Activated T-helper 1 cell treated with Interleukin-2 at 50 U/mL for 16 hours (primary cell): ENCODE measurements around the gene TEK.

Source experiments
- DNase-seq: peaks from one replicate; pipeline ENCODE4 v3.0.0-alpha.2; 2020; ENCODE audit warnings: low read depth

TEK gene

GRCh38 chr9:27124151-27124550 is 15.1 kb downstream of the TEK start:
- no peak for DNase-seq

- DNase-seq = no peak
Observed at GRCh38 chr9:27125030-27125429, 16.0 kb downstream of the TEK start.

DNA sequence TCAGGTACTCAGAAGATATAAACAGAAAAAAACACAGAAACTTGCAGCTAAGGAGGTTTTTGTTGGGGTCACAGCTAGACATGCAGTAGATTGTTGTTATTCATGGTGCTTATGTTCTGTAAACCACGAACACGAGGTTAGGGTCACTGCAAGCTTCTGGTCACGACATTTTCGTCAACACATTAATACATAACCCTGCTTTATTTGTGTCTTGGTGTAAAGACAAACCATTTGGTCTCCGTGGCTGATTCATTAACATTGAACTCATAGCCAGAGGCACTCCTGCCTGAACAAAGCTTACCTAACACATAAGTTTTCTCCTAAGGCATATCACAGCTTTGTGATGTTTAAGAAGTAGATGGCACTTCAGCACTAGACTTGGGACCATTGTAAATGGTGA is 16.9 kb downstream of the TEK start:
- no peak for DNase-seq

- DNase-seq = no peak
Observed at GRCh38 chr9:27126670-27127069, 17.6 kb downstream of the TEK start.

GRCh38 chr9:27129221-27129620 is 20.2 kb downstream of the TEK start:
- no peak for DNase-seq

DNA sequence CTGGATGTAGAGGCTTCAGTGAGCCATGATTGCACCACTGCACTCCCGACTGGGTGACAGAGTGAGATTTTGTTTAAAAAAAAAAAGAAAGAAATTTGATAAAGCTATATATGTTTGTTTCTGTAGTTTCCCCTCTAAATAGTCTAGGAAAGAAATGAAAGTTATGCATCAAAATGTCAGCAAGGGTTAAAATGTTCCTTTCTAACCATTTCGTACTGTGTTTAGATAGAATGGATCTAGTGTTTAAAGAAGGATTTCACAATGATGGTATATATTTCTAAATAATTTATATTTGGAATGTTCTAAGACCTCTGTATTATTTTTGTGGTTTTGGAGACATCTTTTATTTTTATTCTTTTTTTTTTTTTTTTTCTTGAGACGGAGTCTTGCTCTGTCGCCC is 22.7 kb downstream of the TEK start:
- no peak for DNase-seq

GRCh38 chr9:27133817-27134216 is 24.8 kb downstream of the TEK start:
- DNase-seq = no peak

GRCh38 chr9:27142299-27142930 is 33.4 kb downstream of the TEK start:
- no peak for DNase-seq

DNA sequence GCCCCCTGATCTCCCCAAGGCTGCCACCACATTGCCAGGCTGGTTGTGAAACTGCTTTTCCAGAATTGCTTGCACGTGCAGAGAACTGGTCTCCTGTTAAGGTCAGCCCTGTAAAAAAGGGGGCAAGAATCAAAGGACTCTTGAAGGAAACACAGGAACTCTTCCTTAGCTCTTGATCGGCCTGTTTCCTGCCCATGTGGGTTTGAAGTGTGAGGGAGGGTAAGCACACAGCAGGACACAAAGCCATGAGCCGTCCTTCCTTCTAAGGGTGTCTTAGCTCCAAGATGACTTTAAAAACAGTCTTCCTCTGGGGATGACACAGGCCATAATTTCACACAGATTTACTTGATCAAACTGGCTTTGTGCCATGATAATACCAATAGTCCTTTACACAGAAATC is 36.1 kb downstream of the TEK start:
- no peak for DNase-seq

DNA sequence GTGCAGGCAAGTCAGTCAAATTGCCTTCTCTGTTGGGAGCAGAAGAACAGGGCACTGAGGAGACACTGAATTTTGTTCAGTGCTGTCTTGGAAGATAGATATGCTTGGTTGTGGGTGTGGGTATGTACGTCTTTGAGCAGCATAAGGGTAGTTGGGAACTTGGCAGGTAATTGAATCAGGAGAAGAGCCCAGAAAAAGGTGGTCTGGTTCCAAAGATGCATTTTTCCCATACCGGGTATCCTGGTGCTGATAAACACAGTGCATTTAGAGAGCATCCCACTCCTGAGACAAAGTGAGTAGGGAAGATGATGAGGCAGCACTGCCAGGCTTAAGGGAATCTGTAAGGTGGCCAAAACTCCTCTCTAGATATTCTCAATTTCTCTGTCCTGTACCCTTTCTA is 40.6 kb downstream of the TEK start:
- DNase-seq = no peak

DNA sequence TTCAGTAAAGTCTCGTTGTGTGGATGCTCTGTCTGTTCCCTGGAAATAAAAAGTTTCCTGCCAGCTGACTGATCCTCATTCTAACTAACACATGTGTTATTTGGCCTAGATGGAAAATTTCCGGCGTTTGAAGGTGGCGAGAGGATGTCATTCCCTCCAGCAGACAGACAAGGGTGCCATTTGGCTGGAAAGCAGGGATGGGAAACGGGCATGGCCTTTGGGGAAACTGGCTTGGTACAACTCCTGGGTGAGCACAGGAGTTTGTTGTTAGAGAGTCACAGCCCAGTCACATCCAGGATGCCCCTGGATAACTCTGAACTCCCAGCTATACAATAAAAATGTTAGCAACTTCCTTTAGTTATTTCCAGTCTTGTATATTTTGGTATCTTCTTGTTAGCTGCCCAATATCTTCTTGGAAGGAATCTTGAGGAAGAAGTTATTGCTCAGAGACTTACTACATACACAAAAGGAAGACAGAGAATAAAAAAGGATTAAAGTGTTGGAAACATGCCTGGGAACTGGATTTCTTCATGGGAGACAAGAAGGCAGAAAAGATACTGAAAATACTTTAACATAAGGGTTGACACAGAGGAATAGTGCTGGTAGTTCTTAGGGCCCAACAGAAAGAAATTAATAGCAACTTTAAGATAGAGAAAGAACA is 41.9 kb downstream of the TEK start:
- no peak for DNase-seq

DNA sequence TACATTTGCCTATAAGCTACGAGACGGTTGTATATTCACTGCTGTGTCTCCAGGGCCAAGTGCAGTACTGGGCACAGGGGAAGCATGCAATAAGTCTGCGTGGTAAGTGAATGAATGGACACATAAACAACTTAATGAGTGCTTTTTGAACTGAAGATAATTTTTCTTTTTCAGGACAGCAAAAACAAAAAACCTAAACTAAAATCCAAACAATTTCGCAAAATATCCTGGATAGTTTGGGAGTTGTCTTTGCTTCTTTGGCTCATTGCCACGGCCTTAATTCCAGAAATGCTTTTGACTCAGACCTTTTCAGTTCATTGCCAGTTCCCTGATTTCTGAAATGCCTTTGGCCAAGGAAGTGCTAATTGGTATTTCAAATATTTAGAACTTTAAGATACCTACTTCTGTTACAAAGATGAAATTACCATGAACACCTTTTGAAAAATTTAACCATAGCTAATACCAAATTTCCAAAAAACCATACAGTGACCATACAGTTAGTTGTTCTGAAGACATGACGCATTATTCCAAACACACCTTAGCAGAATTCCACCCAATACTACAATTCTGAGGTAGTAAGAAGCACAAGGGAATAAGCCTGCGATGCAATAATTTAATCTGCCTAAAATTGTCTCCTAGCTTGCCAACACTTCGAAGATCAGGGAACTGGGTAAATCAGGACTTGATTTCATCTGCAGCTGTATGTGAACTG is 42.8 kb downstream of the TEK start:
- no peak for DNase-seq

DNA sequence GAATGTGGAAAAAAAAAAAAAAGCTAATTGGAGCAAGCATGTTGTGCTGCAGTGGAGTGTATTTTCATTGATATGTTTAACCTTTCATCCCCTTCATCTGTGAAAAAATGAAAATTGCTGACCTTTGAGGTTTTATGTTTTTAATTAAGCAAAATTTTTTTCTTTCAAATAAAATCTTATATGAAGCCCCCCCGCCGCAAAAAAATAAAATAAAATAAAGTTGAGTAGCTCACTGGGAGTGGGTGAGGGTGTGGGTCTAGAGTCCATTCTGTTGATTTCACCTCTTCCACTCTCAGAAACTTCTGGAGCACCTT is 43.3 kb downstream of the TEK start:
- DNase-seq = no peak

GRCh38 chr9:27154908-27155307 is 45.9 kb downstream of the TEK start:
- no peak for DNase-seq

DNA sequence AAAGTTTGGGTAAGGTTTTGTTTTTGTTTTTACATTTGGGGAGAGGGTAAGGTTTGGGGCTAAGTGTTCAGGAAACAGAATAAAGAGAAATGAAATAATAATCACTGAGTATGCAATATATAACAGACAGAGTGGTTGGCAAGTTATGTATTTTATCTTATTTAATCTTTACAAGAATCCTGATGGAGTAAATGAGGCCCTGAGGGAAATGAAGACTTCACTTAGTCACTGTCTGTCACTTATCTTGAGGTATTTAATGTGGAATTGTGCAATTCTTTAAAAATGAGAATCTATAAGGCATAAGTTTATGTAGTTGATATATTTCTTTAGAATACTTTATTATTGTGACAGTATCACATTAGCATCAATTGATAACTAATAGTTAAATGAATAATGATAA is 48.1 kb downstream of the TEK start:
- DNase-seq = no peak

DNA sequence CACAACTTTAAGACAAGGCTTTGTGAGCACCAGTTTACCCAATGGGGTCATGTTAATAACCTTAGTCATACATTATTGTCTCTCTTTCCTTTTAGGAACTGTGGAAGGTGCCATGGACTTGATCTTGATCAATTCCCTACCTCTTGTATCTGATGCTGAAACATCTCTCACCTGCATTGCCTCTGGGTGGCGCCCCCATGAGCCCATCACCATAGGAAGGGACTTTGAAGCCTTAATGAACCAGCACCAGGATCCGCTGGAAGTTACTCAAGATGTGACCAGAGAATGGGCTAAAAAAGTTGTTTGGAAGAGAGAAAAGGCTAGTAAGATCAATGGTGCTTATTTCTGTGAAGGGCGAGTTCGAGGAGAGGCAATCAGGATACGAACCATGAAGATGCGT is 48.7 kb downstream of the TEK start:
- DNase-seq = no peak

DNA sequence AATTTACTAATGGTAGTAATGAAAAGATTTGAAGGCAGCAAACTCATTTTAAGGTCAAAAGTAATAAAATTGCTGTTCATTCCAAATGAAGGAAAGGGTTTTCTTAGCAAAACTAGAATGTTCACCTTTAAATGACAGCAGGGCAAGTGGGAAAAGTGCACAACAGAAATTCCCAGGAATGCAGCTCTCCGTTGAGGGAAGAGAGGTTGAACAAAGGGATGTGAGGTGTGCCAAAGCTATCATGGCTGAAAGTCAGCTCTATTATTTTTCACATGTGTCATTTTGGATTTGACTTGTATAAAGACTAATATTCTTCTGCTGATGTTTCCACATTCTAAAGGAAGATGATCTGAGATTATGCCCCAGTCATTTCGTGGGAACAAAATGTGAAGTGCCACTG is 51.6 kb downstream of the TEK start:
- DNase-seq = no peak

GRCh38 chr9:27162045-27162444 is 53.0 kb downstream of the TEK start:
- DNase-seq = no peak

DNA sequence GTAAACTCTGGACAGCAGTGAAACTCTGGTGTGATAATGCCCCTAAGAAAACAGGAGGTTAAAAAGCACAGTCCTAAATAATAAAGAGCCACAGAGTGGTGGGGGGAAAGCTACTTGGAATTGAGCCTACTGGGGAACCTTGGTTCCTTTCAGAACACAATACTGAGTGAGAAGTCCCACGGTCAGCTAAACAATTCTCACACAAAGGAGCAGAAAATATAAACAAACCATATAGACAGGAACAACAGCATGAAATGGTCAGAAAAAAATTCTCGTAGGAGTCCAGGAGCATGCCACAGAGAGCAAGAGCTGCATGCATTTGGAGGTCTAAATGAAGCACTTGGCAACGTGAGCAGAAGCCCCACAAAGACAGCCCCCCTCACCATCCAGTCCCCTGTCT is 56.0 kb downstream of the TEK start:
- no peak for DNase-seq

DNA sequence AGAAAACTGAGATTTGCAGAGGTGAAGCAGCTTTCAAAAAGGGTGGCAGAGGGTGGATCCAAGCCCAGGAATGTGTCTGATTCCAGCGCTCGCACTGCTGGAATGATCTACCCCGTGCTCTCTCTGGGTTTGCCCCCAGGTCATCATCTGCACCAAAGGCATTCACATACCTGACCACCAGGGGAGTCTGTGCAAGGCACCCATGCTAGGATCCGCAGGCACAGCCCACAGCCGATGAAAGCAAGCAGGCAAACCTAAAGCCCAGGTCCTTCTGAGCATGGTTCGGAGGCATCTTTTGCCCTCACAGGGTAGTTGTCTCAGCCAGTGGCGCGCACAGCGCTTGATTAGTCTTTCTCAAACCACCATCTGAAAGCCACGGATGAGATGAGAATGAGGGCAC is 56.6 kb downstream of the TEK start:
- DNase-seq = no peak

DNA sequence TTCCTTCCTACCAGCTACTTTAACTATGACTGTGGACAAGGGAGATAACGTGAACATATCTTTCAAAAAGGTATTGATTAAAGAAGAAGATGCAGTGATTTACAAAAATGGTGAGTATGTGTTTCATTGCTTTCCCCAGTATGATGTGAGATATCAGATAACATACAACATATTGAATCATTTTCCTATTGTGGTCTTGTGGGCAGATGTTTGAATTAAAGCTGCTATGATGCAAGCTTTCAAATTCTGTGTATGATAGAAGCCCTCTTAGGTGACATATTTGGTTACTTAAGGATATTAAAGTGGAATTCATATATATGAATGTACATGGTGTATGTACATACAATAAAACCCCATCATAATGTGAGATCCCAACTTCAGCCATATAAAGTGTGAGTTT is 59.5 kb downstream of the TEK start:
- DNase-seq = no peak

DNA sequence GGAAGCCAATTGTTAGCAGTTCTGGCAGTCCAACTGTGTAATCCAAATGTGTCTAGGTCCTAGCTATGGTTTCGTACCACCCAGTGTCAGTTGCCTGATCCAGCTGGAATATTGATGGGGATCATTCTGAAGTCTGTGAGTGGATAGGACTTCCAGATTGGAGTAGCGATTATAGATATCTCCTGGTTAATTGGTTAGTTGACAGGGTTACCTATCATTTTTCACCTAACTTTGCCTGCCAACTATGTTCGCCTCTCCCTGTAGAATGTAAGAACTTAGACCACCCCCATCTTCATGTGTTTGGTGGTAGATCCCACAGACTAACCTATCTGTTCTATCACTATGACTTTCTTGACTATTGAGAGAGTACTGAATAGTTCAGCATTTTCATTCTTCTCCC is 59.9 kb downstream of the TEK start:
- DNase-seq = no peak

DNA sequence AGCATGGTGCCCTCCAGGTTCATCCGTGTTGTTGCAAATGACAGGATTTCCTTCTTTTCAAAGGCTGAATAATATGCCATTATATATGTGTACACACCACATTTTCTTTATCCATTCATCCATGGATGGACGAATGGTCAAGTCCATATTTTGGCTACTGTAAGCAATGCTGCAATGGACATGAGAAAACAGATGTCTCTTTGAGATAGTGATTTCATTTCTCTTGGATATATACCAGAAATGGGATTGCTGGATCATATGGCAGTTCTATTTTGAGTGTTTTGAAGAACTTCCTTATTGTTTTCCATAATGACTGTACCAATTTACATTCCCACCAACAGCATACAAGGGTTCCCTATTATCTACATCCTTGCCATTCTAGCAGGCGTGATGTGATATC is 67.9 kb downstream of the TEK start:
- no peak for DNase-seq
